NCI-H146 (cell line): Measurements from ENCODE around the gene TMCO4.
"Not testable (repeated sequence)": the region's sequence is repeated elsewhere in the genome, so short reads cannot be mapped to it uniquely, and the experiment has no call there.

Experiments used
- DNase-seq: peaks from one replicate; lab custom pipeline; 2025; lab: John Stamatoyannopoulos, UW

The TMCO4 gene

GRCh38 chr1:19813643-19813960 is 13.9 kb upstream of the TMCO4 start:
- no peak for DNase-seq

- no peak for DNase-seq
Measured at GRCh38 chr1:19812875-19813642, 13.3 kb upstream of the TMCO4 start.

GRCh38 chr1:19811206-19811851 is 11.6 kb upstream of the TMCO4 start:
- DNase-seq, result peak; percentile 53

GRCh38 chr1:19809044-19809750 is 9.5 kb upstream of the TMCO4 start:
- no peak for DNase-seq

GRCh38 chr1:19808351-19808750 is 8.6 kb upstream of the TMCO4 start:
- DNase-seq, result no peak

GRCh38 chr1:19804831-19805251 is 5.1 kb upstream of the TMCO4 start:
- no peak for DNase-seq

- DNase-seq, result no peak
Measured at GRCh38 chr1:19802269-19802668, 2.6 kb upstream of the TMCO4 start.

- peak; percentile 29 for DNase-seq
Measured at GRCh38 chr1:19800076-19800804, 524 bp upstream of the TMCO4 start.

- DNase-seq, result no peak
Measured at GRCh38 chr1:19798486-19799229, 1.1 kb downstream of the TMCO4 start.

GRCh38 chr1:19797827-19798226 is 1.9 kb downstream of the TMCO4 start:
- DNase-seq, result no peak

- no peak for DNase-seq
Measured at GRCh38 chr1:19794583-19794982, 5.1 kb downstream of the TMCO4 start.

GRCh38 chr1:19793360-19794046 is 6.2 kb downstream of the TMCO4 start:
- no peak for DNase-seq

GRCh38 chr1:19792237-19793002 is 7.3 kb downstream of the TMCO4 start:
- DNase-seq, result no peak

- DNase-seq, result not testable (repeated sequence)
Measured at GRCh38 chr1:19790061-19790975, 9.4 kb downstream of the TMCO4 start.

GRCh38 chr1:19786988-19787423 is 12.7 kb downstream of the TMCO4 start:
- no peak for DNase-seq

GRCh38 chr1:19785660-19786059 is 14.1 kb downstream of the TMCO4 start:
- DNase-seq, result no peak

GRCh38 chr1:19780267-19780877 is 19.3 kb downstream of the TMCO4 start:
- no peak for DNase-seq

GRCh38 chr1:19776933-19777332 is 22.8 kb downstream of the TMCO4 start:
- no peak for DNase-seq

- no peak for DNase-seq
Measured at GRCh38 chr1:19776287-19776686, 23.4 kb downstream of the TMCO4 start.
